Stomach (tissue), 9 donors: ENCODE results near the gene IL1RAPL2. TPM values are rescaled to one million over a fixed set of nuclear protein-coding genes. Genes with fewer than 3 reads are reported as not detected.

Experiments
- DNase-seq, 2 donors: peaks; one replicate each; pipeline versions ENCODE4 v3.0.0 to v3.0.0-alpha.2; 2013 to 2019
- H3K27ac ChIP-seq, 5 donors: fragments of 200-600 bp in 4 of 5; sonication (generic) in 4 of 5; one replicate each; pipeline ENCODE4 v1.5.1; 2013 to 2019; ENCODE audit warnings: mild to moderate bottlenecking in 1 of 5, moderate library complexity in 1 of 5
- H3K27me3 ChIP-seq, 3 donors: fragments of 200-600 bp; sonication (generic); one replicate each; pipeline ENCODE4 v1.5.1; 2017 to 2019; ENCODE audit warnings: mixed run types in 1 of 3
- H3K36me3 ChIP-seq, 4 donors: fragments of 200-600 bp; sonication (generic); 1 replicate in 3 of 4; 2 replicates in 1 of 4; pipeline ENCODE4 v1.5.1; 2016 to 2019
- H3K4me1 ChIP-seq, 4 donors: fragments of 200-600 bp; sonication (generic); one replicate each; pipeline ENCODE4 v1.5.1; 2016 to 2019
- H3K4me3 ChIP-seq, 4 donors: fragments of 200-600 bp; sonication (generic) in 3 of 4; one replicate each; pipeline ENCODE4 v1.5.1; 2016 to 2019; ENCODE audit warnings: mild to moderate bottlenecking in 1 of 4
- H3K9me3 ChIP-seq, 4 donors: fragments of 200-600 bp; sonication (generic); one replicate each; pipeline ENCODE4 v1.5.1; 2016 to 2019
- CTCF ChIP-seq, 7 experiments: fragments of 450-650 bp in 4 of 7; fragments of 200-600 bp in 3 of 7; sonication (generic) in 3 of 7; IDR thresholded peaks; one replicate each; pipeline ENCODE4 v1.5.1; 2016 to 2019; ENCODE audit warnings: antibody characterized with exemption in 7 of 7, control low read depth in 2 of 7, mild to moderate bottlenecking in 1 of 7
- EP300 ChIP-seq: sonication (generic); formaldehyde crosslinking; IDR thresholded peaks from one replicate; pipeline ENCODE4 v1.6.1; 2017; ENCODE audit warnings: antibody characterized with exemption
- POLR2A ChIP-seq, 4 donors: fragments of 450-650 bp; IDR thresholded peaks; one replicate each; pipeline ENCODE4 v1.6.1; 2016; ENCODE audit warnings: antibody characterized with exemption in 4 of 4, control low read depth in 2 of 4, mild to moderate bottlenecking in 1 of 4, moderate library complexity in 1 of 4
- POLR2AphosphoS5 ChIP-seq, 3 donors: sonication (generic); formaldehyde crosslinking; IDR thresholded peaks; one replicate each; pipeline ENCODE4 v1.6.1; 2016; ENCODE audit warnings: antibody characterized with exemption in 3 of 3
- WGBS, 5 donors: extraction: QIAGEN DNeasy Blood & Tissue Kit in 3 of 5; methylation state at CpG; one replicate each; pipeline versions ENCODE4 v1.1.5 to v1.1.7; 2013 to 2018; 5-methylcytosine and 5-hydroxymethylcytosine counted together
- intact Hi-C: fragments of 100-400 bp; cut with DNase I; formaldehyde crosslinking; loops from one replicate; pipeline ENCODE4 v1.15.1; 2023; ENCODE audit warnings: low total_unique reads
- polyA plus RNA-seq, 3 donors: library from polyadenylated mRNA; stranded (reverse); fragments of 200-250 nt; gene quantifications; one replicate each; pipeline ENCODE4 v1.2.3, GENCODE V29; 2013
- total RNA-seq, 5 donors: library from RNA; depleted of rRNA; stranded (reverse); fragments of >200 nt; gene quantifications; one replicate each; pipeline versions ENCODE4 v1.1.0 to v1.2.3, GENCODE V29; 2014 to 2016
- donor health status: healthy with polysubstance abuse.
- donor health status: Bipolar disorder and iron deficiency.
- donor health status: healthy.

The IL1RAPL2 gene
- total and polyA plus RNA-seq, 8 donors = 1.1 TPM; not detected in 7

GRCh38 chrX:105063743-105064142 is 497.7 kb downstream of the IL1RAPL2 start:
- Histone ChIP-seq H3K4me1 (no peaks in the 10 kb centered on the region), H3K36me3 (no peaks in the 10 kb centered on the region), H3K9me3 (no peaks in the 10 kb centered on the region), H3K4me3 (no peak overlapping the region), H3K27me3 (peaks cover 0 to 5% (median 0%) of the 10 kb centered on the region in 3 donors), H3K27ac (no peak overlapping the region)
- DNase-seq = no peak
- intact Hi-C loops = no loop called here
- TF ChIP-seq POLR2A (IDR thresholded peaks at IDR 0.05) (no peak), CTCF (IDR thresholded peaks at IDR 0.05) (no peak), POLR2AphosphoS5 (IDR thresholded peaks at IDR 0.05) (no peak), EP300 (no peak)

- no peaks in the 10 kb centered on the region for H3K36me3 ChIP-seq
- no peaks in the 10 kb centered on the region for H3K4me1 ChIP-seq
- no peak for DNase-seq
- H3K4me3 ChIP-seq = no peak overlapping the region
- no peaks in the 10 kb centered on the region for H3K9me3 ChIP-seq
- no peak for TF ChIP-seq POLR2A (IDR thresholded peaks at IDR 0.05)
- TF ChIP-seq EP300 = no peak
- no peak for TF ChIP-seq POLR2AphosphoS5 (IDR thresholded peaks at IDR 0.05)
- TF ChIP-seq CTCF (IDR thresholded peaks at IDR 0.05) = no peak
- 46 to 64% (median 58%) methylated on average over 2 of the region's 2 CpGs for WGBS, 5 donors
- no peaks in the 10 kb centered on the region for H3K27me3 ChIP-seq
- no peak overlapping the region for H3K27ac ChIP-seq
- intact Hi-C loops = no loop called here
Observed at GRCh38 chrX:105098201-105098600, 532.2 kb downstream of the IL1RAPL2 start.

GRCh38 chrX:105098812-105099211 is 532.8 kb downstream of the IL1RAPL2 start:
- Histone ChIP-seq H3K27me3 (no peaks in the 10 kb centered on the region), H3K4me1 (no peaks in the 10 kb centered on the region), H3K4me3 (no peak overlapping the region), H3K9me3 (no peaks in the 10 kb centered on the region), H3K27ac (no peak overlapping the region), H3K36me3 (no peaks in the 10 kb centered on the region)
- intact Hi-C loops = no loop called here
- peak in 1 of 2 donors; percentile 8 for DNase-seq
- 43 to 57% (median 47%) methylated on average over 4 of the region's 4 CpGs for WGBS, 5 donors
- TF ChIP-seq CTCF (IDR thresholded peaks at IDR 0.05) (no peak), POLR2AphosphoS5 (IDR thresholded peaks at IDR 0.05) (no peak), EP300 (no peak)

GRCh38 chrX:105101378-105101777 is 535.4 kb downstream of the IL1RAPL2 start:
- no peak for TF ChIP-seq POLR2AphosphoS5 (IDR thresholded peaks at IDR 0.05)
- Histone ChIP-seq H3K27ac (no peak overlapping the region), H3K4me1 (no peaks in the 10 kb centered on the region), H3K27me3 (no peaks in the 10 kb centered on the region), H3K9me3 (no peaks in the 10 kb centered on the region), H3K4me3 (no peak overlapping the region), H3K36me3 (no peaks in the 10 kb centered on the region)
- DNase-seq = no peak
- intact Hi-C loops = no loop called here
- WGBS, 5 donors = 87 to 96% (median 94%) methylated on average over 3 of the region's 3 CpGs

GRCh38 chrX:105109936-105110335 is 543.9 kb downstream of the IL1RAPL2 start:
- WGBS, 5 donors = 63 to 71% (median 66%) methylated on average over 6 of the region's 6 CpGs
- no peak for DNase-seq
- Histone ChIP-seq H3K9me3 (no peaks in the 10 kb centered on the region), H3K27me3 (no peaks in the 10 kb centered on the region), H3K36me3 (no peaks in the 10 kb centered on the region), H3K4me1 (no peaks in the 10 kb centered on the region), H3K4me3 (no peak overlapping the region), H3K27ac (no peak overlapping the region)
- intact Hi-C loops = no loop called here
- no peak for TF ChIP-seq POLR2A (IDR thresholded peaks at IDR 0.05)
- no peak for TF ChIP-seq POLR2AphosphoS5 (IDR thresholded peaks at IDR 0.05)
- TF ChIP-seq EP300 = no peak
- TF ChIP-seq CTCF (IDR thresholded peaks at IDR 0.05) = no peak
